K562 (cell line): ENCODE measurements around the gene VPS9D1. TPM values are rescaled to one million over a fixed set of nuclear protein-coding genes. Genes with fewer than 3 reads are reported as not detected.
A peak's percentile ranks its signal among the peaks of the same experiment; 100 is the strongest.

ENCODE experiments used
- ETS2 ChIP-seq: IDR thresholded peaks from 2 replicates; pipeline ENCODE4 v1.6.1; 2016; ENCODE audit warnings: borderline replicate concordance, missing genetic modification characterization, mild to moderate bottlenecking, moderate library complexity, missing compliant biosample characterization; ENCODE audit not compliant: poor library complexity, severe bottlenecking
- HNRNPLL ChIP-seq: fragments of 200-400 bp; formaldehyde crosslinking; IDR thresholded peaks from 2 replicates; pipeline ENCODE4 v1.6.1; 2017; ENCODE audit warnings: low read length, low read depth, mild to moderate bottlenecking; ENCODE audit not compliant: poor library complexity, severe bottlenecking
- MAZ ChIP-seq, 2 experiments: fragments of 450-650 bp in 1 of 2; sonication (generic) in 1 of 2; formaldehyde crosslinking; IDR thresholded peaks in 1 of 2; conservative IDR thresholded peaks in 1 of 2; 2 replicates each; pipeline versions ENCODE4 v1.4.0 to v1.5.0; 2020; ENCODE audit warnings: mild to moderate bottlenecking in 1 of 2, missing genetic modification reagents in 1 of 2
- RBFOX2 ChIP-seq: fragments of 200-400 bp; formaldehyde crosslinking; IDR thresholded peaks from 2 replicates; pipeline ENCODE4 v1.6.1; 2017; ENCODE audit warnings: low read depth, mild to moderate bottlenecking, low read length, moderate library complexity
- WHSC1 ChIP-seq: IDR thresholded peaks from one replicate; pipeline ENCODE4 v1.6.1; 2012; ENCODE audit warnings: low read length, control low read depth, inconsistent platforms
- ZBTB17 ChIP-seq: fragments of 450-650 bp; formaldehyde crosslinking; IDR thresholded peaks from 2 replicates; pipeline ENCODE4 v1.4.0; 2020; ENCODE audit warnings: mild to moderate bottlenecking
- ZNF263 ChIP-seq: sonication (generic); formaldehyde crosslinking; IDR thresholded peaks from 2 replicates; pipeline ENCODE4 v1.8.0; 2022; ENCODE audit warnings: mild to moderate bottlenecking, missing genetic modification reagents, borderline replicate concordance
- ZNF347 ChIP-seq: fragments of 450-650 bp; formaldehyde crosslinking; IDR thresholded peaks from 2 replicates; pipeline ENCODE4 v1.4.0; 2020; ENCODE audit warnings: low read depth, mild to moderate bottlenecking, moderate library complexity
- ZNF408 ChIP-seq: fragments of 250-450 bp; sonication (Bioruptor Pico); IDR thresholded peaks from 2 replicates; pipeline ENCODE4 v1.4.0; 2020; ENCODE audit warnings: low read depth, mild to moderate bottlenecking, moderate library complexity
- polyA plus RNA-seq, 8 experiments: library from polyadenylated mRNA; depleted of rRNA in 4 of 8; stranded (reverse) in 5 of 8; unstranded in 3 of 8; fragments of >200 nt; fragmentation: Nextera tagmentation in 2 of 8; fragmentation: Illumina TruSeq in 1 of 8; extraction: Ambion mirVana in 2 of 8; extraction: Trizol in 1 of 8; gene quantifications; 2 replicates each; pipeline versions ENCODE4 v1.2.1 to v1.2.3, GENCODE V29; 2011 to 2014; ENCODE audit warnings: inconsistent platforms in 1 of 8, missing spikeins in 1 of 8
- total RNA-seq, 7 experiments: library from RNA; depleted of rRNA in 6 of 7; stranded (reverse); fragments of >200 nt in 6 of 7; fragmentation: Illumina TruSeq in 2 of 7; extraction: Trizol in 2 of 7; gene quantifications; 2 replicates each; pipeline versions ENCODE4 v1.2.1 to v1.2.3, GENCODE V29; 2011 to 2021; ENCODE audit warnings: low replicate concordance in 1 of 7
- TF ChIP-seq, protein P1 (sequence below): fragments of 450-650 bp; formaldehyde crosslinking; IDR thresholded peaks from 2 replicates; pipeline ENCODE4 v1.4.0; 2020; ENCODE audit warnings: mild to moderate bottlenecking, moderate library complexity
- TF ChIP-seq, protein P2 (sequence below): fragments of 250-450 bp; sonication (Bioruptor Pico); IDR thresholded peaks from 2 replicates; pipeline ENCODE4 v1.5.0; 2020; ENCODE audit warnings: mild to moderate bottlenecking
- TF ChIP-seq, protein P3 (sequence below): fragments of 250-450 bp; sonication (Bioruptor Pico); IDR thresholded peaks from 2 replicates; pipeline ENCODE4 v1.8.0; 2021; ENCODE audit warnings: borderline replicate concordance, mild to moderate bottlenecking, moderate library complexity; ENCODE audit not compliant: poor library complexity, severe bottlenecking
- TF ChIP-seq, protein P4 (sequence below): sonication (generic); formaldehyde crosslinking; IDR thresholded peaks from 2 replicates; pipeline ENCODE4 v1.8.0; 2022; ENCODE audit warnings: missing genetic modification reagents, mild to moderate bottlenecking, borderline replicate concordance
- TF ChIP-seq, protein P5 (sequence below), 2 experiments: fragments of 250-450 bp in 1 of 2; fragments of 450-650 bp in 1 of 2; sonication (Bioruptor Pico) in 1 of 2; IDR thresholded peaks; 2 replicates each; pipeline versions ENCODE4 v1.6.1 to v1.8.0; 2016 to 2021; ENCODE audit warnings: mild to moderate bottlenecking in 2 of 2, moderate library complexity in 2 of 2, missing compliant biosample characterization in 1 of 2, missing genetic modification characterization in 1 of 2
- TF ChIP-seq, protein P6 (sequence below): sonication (generic); formaldehyde crosslinking; IDR thresholded peaks from 2 replicates; pipeline ENCODE4 v1.8.0; 2022; ENCODE audit warnings: missing genetic modification reagents, mild to moderate bottlenecking, moderate library complexity, borderline replicate concordance
- TF ChIP-seq, protein P7 (sequence below), 2 experiments: fragments of 450-650 bp; IDR thresholded peaks; 2 replicates each; pipeline ENCODE4 v1.6.1; 2016

VPS9D1 gene
- total and polyA plus RNA-seq, 9 of the 15 experiments (the other 6 are each of a cell fraction or from before 2014, with no cell fraction given): 0.33 to 3.1 (median 1.1) TPM

DNA sequence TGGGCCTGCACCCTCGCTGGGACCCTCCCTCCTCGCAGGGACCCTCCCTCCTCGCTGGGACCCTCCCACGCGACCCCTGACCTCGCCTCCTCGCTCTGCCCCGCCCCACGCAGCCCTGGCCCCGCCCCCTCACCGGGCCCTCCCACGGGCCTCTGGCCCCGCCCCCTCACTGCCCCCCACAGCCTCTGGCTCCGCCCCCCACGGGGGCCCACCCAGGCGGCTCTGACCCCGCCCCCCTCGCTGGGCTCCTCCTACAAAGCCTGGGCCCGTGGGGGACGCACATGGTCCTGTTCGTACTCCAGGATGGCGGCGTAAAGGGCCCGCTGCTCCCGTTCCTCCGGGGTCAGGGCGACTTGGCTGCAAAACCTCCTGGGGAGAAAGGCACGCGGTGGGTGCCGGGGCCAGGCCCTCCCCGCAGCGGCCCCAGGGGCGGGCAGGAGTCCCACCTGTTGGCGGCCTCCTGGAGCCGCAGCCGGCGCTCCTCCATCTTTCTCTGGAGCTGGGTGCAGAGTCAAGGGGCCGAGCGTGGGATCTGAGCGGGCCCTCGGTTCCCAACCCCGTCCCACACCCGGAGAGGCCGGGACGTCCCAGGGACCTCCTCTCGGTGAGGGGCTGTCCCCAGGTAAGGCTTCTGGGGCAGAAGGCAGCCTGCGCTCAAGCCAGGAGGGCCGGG lies 9.0 kb downstream of the VPS9D1 start (continued):
- TF ChIP-seq ZNF347 (0 out of 2 replicates have a peak, but pooled peaks have one; percentile 47), MAZ (CRISPR knock-in tag; conservative IDR thresholded peaks at IDR 0.05 in 1 of 2, IDR thresholded peaks at IDR 0.05 in 1 of 2) (peak; percentile 48 to 60; a peak in 3 of 4 replicates), ZNF408 (CRISPR knock-in tag) (no peak), ETS2 (tag) (no peak), HNRNPLL (peak; percentile 39), WHSC1 (no peak), ZBTB17 (CRISPR knock-in tag) (0 out of 2 replicates have a peak, but pooled peaks have one; percentile 23), RBFOX2 (peak; percentile 91), ZNF263 (0 out of 2 replicates have a peak, but pooled peaks have one; percentile 20)
- TF ChIP-seq, protein P1, sequence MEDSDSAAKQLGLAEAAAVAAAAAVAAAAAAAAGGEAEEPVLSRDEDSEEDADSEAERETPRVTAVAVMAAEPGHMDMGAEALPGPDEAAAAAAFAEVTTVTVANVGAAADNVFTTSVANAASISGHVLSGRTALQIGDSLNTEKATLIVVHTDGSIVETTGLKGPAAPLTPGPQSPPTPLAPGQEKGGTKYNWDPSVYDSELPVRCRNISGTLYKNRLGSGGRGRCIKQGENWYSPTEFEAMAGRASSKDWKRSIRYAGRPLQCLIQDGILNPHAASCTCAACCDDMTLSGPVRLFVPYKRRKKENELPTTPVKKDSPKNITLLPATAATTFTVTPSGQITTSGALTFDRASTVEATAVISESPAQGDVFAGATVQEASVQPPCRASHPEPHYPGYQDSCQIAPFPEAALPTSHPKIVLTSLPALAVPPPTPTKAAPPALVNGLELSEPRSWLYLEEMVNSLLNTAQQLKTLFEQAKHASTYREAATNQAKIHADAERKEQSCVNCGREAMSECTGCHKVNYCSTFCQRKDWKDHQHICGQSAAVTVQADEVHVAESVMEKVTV: no peak
- TF ChIP-seq, protein P2, sequence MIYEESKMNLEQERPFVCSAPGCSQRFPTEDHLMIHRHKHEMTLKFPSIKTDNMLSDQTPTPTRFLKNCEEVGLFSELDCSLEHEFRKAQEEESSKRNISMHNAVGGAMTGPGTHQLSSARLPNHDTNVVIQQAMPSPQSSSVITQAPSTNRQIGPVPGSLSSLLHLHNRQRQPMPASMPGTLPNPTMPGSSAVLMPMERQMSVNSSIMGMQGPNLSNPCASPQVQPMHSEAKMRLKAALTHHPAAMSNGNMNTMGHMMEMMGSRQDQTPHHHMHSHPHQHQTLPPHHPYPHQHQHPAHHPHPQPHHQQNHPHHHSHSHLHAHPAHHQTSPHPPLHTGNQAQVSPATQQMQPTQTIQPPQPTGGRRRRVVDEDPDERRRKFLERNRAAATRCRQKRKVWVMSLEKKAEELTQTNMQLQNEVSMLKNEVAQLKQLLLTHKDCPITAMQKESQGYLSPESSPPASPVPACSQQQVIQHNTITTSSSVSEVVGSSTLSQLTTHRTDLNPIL (CRISPR knock-in tag): no peak
- TF ChIP-seq, protein P3, sequence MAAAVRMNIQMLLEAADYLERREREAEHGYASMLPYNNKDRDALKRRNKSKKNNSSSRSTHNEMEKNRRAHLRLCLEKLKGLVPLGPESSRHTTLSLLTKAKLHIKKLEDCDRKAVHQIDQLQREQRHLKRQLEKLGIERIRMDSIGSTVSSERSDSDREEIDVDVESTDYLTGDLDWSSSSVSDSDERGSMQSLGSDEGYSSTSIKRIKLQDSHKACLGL (CRISPR knock-in tag): peak; percentile 74
- TF ChIP-seq, protein P4, sequence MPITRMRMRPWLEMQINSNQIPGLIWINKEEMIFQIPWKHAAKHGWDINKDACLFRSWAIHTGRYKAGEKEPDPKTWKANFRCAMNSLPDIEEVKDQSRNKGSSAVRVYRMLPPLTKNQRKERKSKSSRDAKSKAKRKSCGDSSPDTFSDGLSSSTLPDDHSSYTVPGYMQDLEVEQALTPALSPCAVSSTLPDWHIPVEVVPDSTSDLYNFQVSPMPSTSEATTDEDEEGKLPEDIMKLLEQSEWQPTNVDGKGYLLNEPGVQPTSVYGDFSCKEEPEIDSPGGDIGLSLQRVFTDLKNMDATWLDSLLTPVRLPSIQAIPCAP (CRISPR knock-in tag): no peak
- TF ChIP-seq, protein P5, sequence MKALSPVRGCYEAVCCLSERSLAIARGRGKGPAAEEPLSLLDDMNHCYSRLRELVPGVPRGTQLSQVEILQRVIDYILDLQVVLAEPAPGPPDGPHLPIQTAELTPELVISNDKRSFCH (CRISPR knock-in tag; IDR thresholded peaks at IDR 0.05): no peak
- TF ChIP-seq, protein P5 (tag; IDR thresholded peaks at IDR 0.05): 0 out of 2 replicates have a peak, but pooled peaks have one; percentile 43
- TF ChIP-seq, protein P6, sequence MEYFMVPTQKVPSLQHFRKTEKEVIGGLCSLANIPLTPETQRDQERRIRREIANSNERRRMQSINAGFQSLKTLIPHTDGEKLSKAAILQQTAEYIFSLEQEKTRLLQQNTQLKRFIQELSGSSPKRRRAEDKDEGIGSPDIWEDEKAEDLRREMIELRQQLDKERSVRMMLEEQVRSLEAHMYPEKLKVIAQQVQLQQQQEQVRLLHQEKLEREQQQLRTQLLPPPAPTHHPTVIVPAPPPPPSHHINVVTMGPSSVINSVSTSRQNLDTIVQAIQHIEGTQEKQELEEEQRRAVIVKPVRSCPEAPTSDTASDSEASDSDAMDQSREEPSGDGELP (CRISPR knock-in tag): peak; percentile 56
- TF ChIP-seq, protein P7, sequence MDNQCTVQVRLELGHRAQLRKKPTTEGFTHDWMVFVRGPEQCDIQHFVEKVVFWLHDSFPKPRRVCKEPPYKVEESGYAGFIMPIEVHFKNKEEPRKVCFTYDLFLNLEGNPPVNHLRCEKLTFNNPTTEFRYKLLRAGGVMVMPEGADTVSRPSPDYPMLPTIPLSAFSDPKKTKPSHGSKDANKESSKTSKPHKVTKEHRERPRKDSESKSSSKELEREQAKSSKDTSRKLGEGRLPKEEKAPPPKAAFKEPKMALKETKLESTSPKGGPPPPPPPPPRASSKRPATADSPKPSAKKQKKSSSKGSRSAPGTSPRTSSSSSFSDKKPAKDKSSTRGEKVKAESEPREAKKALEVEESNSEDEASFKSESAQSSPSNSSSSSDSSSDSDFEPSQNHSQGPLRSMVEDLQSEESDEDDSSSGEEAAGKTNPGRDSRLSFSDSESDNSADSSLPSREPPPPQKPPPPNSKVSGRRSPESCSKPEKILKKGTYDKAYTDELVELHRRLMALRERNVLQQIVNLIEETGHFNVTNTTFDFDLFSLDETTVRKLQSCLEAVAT (IDR thresholded peaks at IDR 0.05): no peak
